ENCODE data around the gene FGF22.

Gene FGF22

GRCh38 chr19:645912-646778, 6.5 kb downstream of the FGF22 start:
- H3K27ac ChIP-seq (ENCODE audit: low read length) = no peak overlapping the region
- H3K27me3 ChIP-seq (ENCODE audit: control insufficient read depth in 1 of 2, insufficient read depth in 2 of 2, low read length in 2 of 2) = no peaks in the 10 kb centered on the region
- H3K9me3 ChIP-seq (ENCODE audit: control insufficient read depth in 2 of 2, low read length in 2 of 2) = no peaks in the 10 kb centered on the region
- H3K4me3 ChIP-seq (ENCODE audit: low read length in 2 of 2) = no peak overlapping the region
- no peak overlapping the region for H3K9ac ChIP-seq (ENCODE audit: low read length in 2 of 2)
- H3K4me1 ChIP-seq (ENCODE audit: control insufficient read depth, insufficient read depth, low read length) = no peaks in the 10 kb centered on the region
- peaks cover 0 to 11% of the 10 kb centered on the region in 2 donors for H3K36me3 ChIP-seq (ENCODE audit: control insufficient read depth in 2 of 2, insufficient read depth in 2 of 2, low read length in 2 of 2)

DNA sequence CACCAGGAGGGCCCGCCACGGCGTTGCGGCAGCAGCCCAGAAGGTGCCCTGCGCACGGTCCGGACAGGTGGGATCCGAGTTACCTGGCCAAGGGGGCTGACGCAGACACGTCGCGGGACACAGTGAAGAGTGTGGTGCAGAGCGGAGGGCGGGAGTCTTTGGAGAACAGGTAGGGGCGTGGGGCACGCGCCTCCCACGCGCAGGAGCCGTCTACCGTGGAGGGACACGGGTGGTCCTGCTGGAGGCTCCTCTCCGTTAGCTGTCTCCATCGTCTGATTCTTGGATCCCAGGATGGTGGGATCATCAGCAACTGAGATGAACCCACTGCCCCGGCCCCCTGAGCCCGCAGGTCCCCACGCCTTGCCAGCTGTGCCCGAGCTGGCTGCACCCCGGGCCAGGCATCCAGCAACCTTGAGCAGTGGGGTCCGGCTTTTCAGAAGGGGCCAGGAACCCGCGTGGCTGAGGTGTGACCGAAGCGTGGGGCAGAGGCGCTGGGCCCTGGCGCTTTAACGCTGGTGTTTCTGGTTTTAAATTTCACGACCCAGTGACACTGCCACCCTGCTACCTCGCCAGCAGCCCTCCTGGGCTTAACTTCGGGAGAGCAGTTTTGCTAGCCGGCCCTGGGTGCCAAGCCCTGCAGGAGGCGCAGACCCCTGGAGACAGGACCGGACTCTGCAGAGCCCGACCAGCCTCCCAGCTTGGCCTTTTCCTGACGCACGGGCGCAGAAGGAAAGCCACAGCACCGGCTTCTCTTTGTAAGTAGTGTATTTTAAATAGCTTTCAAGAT, 7.3 kb downstream of the FGF22 start:
- Histone ChIP-seq H3K4me1 (ENCODE audit: control insufficient read depth, insufficient read depth, low read length) (no peaks in the 10 kb centered on the region), H3K27ac (ENCODE audit: low read length) (no peak overlapping the region), H3K9me3 (ENCODE audit: control insufficient read depth in 2 of 2, low read length in 2 of 2) (no peaks in the 10 kb centered on the region), H3K36me3 (ENCODE audit: control insufficient read depth in 2 of 2, insufficient read depth in 2 of 2, low read length in 2 of 2) (peaks cover 0 to 19% of the 10 kb centered on the region in 2 donors), H3K9ac (ENCODE audit: low read length in 2 of 2) (no peak overlapping the region), H3K4me3 (ENCODE audit: low read length in 2 of 2) (no peak overlapping the region), H3K27me3 (ENCODE audit: control insufficient read depth in 1 of 2, insufficient read depth in 2 of 2, low read length in 2 of 2) (no peaks in the 10 kb centered on the region)

- H3K27ac ChIP-seq (ENCODE audit: low read length) = no peak overlapping the region
- no peaks in the 10 kb centered on the region for H3K27me3 ChIP-seq (ENCODE audit: control insufficient read depth in 1 of 2, insufficient read depth in 2 of 2, low read length in 2 of 2)
- no peaks in the 10 kb centered on the region for H3K9me3 ChIP-seq (ENCODE audit: control insufficient read depth in 2 of 2, low read length in 2 of 2)
- no peak overlapping the region for H3K9ac ChIP-seq (ENCODE audit: low read length in 2 of 2)
- no peak overlapping the region for H3K4me3 ChIP-seq (ENCODE audit: low read length in 2 of 2)
- no peaks in the 10 kb centered on the region for H3K4me1 ChIP-seq (ENCODE audit: control insufficient read depth, insufficient read depth, low read length)
- peaks cover 0 to 21% of the 10 kb centered on the region in 2 donors for H3K36me3 ChIP-seq (ENCODE audit: control insufficient read depth in 2 of 2, insufficient read depth in 2 of 2, low read length in 2 of 2)
These were observed 8.0 kb downstream of the FGF22 start for GRCh38 chr19:647566-648284.

DNA sequence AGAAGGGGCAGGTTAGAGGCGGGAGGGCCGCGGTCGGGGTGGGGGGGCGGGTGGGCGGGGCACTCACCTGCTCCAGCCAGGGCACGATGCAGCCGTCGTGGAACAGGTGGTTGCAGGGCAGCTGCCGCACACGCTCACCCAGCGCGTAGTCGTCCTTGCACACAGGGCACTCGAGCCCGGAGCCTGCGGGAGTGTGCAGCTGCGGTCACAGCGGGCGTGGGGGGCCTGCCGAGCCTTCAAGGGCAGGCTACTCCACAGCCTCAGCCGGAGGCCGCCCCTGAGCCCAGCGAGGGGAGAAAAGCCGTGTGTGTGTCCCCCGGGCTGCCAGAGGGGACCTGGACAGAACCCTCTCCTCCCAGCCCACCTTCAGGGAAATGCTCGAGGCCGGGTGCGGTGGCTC, 8.6 kb downstream of the FGF22 start:
- Histone ChIP-seq H3K4me1 (ENCODE audit: control insufficient read depth, insufficient read depth, low read length) (no peaks in the 10 kb centered on the region), H3K9ac (ENCODE audit: low read length in 2 of 2) (no peak overlapping the region), H3K4me3 (ENCODE audit: low read length in 2 of 2) (no peak overlapping the region), H3K9me3 (ENCODE audit: control insufficient read depth in 2 of 2, low read length in 2 of 2) (no peaks in the 10 kb centered on the region), H3K27ac (ENCODE audit: low read length) (no peak overlapping the region), H3K36me3 (ENCODE audit: control insufficient read depth in 2 of 2, insufficient read depth in 2 of 2, low read length in 2 of 2) (peaks cover 4 to 24% of the 10 kb centered on the region in 2 donors), H3K27me3 (ENCODE audit: control insufficient read depth in 1 of 2, insufficient read depth in 2 of 2, low read length in 2 of 2) (no peaks in the 10 kb centered on the region)

DNA sequence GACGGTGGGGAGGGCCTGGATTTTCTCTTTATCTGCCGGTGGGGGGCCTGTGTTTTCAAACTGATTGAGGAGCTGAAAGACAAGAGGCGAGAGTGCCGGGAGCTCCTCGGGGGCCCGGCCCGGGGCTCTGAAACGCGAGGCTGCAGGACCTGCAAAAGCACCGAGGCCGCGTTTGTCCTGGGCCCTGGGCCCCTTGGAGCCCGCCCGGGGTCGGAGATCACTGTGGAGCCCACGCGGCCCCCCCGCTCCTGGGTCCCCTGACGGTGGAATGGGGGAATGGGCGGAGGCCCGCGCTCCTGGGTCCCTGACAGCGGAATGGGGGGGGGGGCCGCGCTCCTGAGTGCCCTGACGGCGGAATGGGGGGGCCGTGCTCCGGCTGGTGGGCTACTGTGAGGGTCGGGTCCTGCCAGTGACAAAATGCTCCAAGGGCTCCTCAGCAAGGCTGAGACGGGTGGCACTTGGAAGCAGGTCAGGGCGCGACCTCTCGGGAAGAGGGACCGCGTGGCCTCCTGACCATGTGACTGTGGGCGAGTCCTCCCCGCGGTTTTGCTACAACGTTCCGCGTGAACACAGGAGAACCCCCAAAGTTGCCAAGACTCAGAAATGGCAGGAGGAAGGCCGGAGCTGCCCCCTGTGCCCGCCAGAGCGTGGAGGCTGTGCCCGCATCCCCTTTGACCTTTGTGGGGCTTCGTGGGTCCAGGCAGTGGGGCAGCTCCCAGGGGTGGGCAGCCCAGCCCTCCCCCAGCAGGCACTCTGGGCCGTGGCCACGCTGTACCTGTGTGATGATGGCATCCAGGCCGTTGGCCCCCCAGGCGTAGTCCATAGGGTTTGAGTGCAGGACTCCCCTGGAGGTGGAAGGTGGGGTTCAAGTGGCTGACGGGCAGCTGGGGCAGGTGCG, 9.5 kb downstream of the FGF22 start:
- Histone ChIP-seq H3K36me3 (ENCODE audit: control insufficient read depth in 2 of 2, insufficient read depth in 2 of 2, low read length in 2 of 2) (peaks cover 5 to 28% of the 10 kb centered on the region in 2 donors), H3K4me3 (ENCODE audit: low read length in 2 of 2) (no peak overlapping the region), H3K9ac (ENCODE audit: low read length in 2 of 2) (no peak overlapping the region), H3K27ac (ENCODE audit: low read length) (no peak overlapping the region), H3K27me3 (ENCODE audit: control insufficient read depth in 1 of 2, insufficient read depth in 2 of 2, low read length in 2 of 2) (no peaks in the 10 kb centered on the region), H3K9me3 (ENCODE audit: control insufficient read depth in 2 of 2, low read length in 2 of 2) (no peaks in the 10 kb centered on the region), H3K4me1 (ENCODE audit: control insufficient read depth, insufficient read depth, low read length) (no peaks in the 10 kb centered on the region)

DNA sequence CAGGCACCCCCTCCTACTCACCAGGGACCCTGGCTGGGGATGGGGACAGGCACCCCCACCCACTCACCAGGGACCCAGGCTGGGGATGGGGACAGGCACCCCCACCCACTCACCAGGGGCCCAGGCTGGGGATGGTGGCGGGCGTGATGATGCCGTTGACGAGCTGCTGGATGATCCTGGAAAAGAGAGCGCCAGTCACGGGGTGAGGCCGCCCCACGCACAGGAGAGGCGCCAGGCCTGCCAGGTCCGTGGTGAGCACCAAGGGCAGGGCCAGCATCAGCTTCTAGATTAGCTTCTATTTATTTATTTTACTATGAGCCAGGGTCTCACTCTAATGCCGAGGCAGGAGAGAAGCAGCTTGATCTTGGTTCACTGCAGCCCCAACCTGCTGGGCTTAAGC, 10.4 kb downstream of the FGF22 start:
- no peak overlapping the region for H3K9ac ChIP-seq (ENCODE audit: low read length in 2 of 2)

DNA sequence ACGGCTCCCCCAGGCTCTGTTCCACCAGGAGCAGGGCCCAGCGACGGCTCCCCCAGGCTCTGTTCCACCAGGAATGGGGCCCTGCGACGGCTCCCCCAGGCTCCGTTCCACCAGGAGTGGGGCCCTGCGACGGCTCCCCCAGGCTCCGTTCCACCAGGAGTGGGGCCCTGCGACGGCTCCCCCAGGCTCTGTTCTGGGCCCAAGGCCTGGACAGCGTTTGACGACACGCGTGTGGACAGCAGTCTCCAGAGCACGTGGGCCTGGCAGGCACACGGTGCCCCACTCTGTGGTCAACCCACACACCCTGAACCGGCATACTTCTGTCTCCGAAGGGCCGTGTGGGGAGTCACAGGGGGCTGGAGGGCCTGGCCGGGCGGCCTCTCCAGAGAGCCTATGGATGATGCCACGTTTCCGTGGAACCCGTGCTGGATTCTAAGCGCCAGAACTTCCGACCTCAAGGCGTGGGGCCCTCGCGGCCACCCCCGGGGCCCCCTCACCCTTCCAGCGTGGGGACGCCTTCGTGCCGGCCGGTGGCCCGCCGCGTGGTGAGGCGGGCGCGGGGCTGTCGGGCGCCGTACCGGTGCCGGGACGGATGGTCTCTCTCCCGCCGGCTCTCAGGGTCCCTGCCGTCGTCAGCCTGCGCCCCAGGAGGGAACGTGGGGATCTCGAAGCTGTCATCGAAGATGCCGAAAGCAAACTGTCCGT, 11.6 kb downstream of the FGF22 start:
- Histone ChIP-seq H3K9ac (ENCODE audit: low read length in 2 of 2) (no peak overlapping the region), H3K4me3 (ENCODE audit: low read length in 2 of 2) (no peak overlapping the region), H3K27ac (ENCODE audit: low read length) (no peak overlapping the region), H3K9me3 (ENCODE audit: control insufficient read depth in 2 of 2, low read length in 2 of 2) (no peaks in the 10 kb centered on the region), H3K36me3 (ENCODE audit: control insufficient read depth in 2 of 2, insufficient read depth in 2 of 2, low read length in 2 of 2) (peaks cover 5 to 28% of the 10 kb centered on the region in 2 donors), H3K4me1 (ENCODE audit: control insufficient read depth, insufficient read depth, low read length) (no peaks in the 10 kb centered on the region), H3K27me3 (ENCODE audit: control insufficient read depth in 1 of 2, insufficient read depth in 2 of 2, low read length in 2 of 2) (no peaks in the 10 kb centered on the region)

More for the DNA sequence above, 10.4 kb downstream of the FGF22 start:
- Histone ChIP-seq H3K27me3 (ENCODE audit: control insufficient read depth in 1 of 2, insufficient read depth in 2 of 2, low read length in 2 of 2) (no peaks in the 10 kb centered on the region), H3K4me1 (ENCODE audit: control insufficient read depth, insufficient read depth, low read length) (no peaks in the 10 kb centered on the region), H3K9me3 (ENCODE audit: control insufficient read depth in 2 of 2, low read length in 2 of 2) (no peaks in the 10 kb centered on the region), H3K36me3 (ENCODE audit: control insufficient read depth in 2 of 2, insufficient read depth in 2 of 2, low read length in 2 of 2) (peaks cover 5 to 28% of the 10 kb centered on the region in 2 donors), H3K4me3 (ENCODE audit: low read length in 2 of 2) (no peak overlapping the region), H3K27ac (ENCODE audit: low read length) (no peak overlapping the region)

- H3K4me3 ChIP-seq (ENCODE audit: low read length in 2 of 2) = no peak overlapping the region
- no peaks in the 10 kb centered on the region for H3K27me3 ChIP-seq (ENCODE audit: control insufficient read depth in 1 of 2, insufficient read depth in 2 of 2, low read length in 2 of 2)
- no peak overlapping the region for H3K27ac ChIP-seq (ENCODE audit: low read length)
- H3K9me3 ChIP-seq (ENCODE audit: control insufficient read depth in 2 of 2, low read length in 2 of 2) = no peaks in the 10 kb centered on the region
- peaks cover under 1% of the 10 kb centered on the region for H3K4me1 ChIP-seq (ENCODE audit: control insufficient read depth, insufficient read depth, low read length)
- H3K9ac ChIP-seq (ENCODE audit: low read length in 2 of 2) = no peak overlapping the region
- peaks cover 5 to 26% of the 10 kb centered on the region in 2 donors for H3K36me3 ChIP-seq (ENCODE audit: control insufficient read depth in 2 of 2, insufficient read depth in 2 of 2, low read length in 2 of 2)
These were observed 12.3 kb downstream of the FGF22 start for GRCh38 chr19:651991-652390.

DNA sequence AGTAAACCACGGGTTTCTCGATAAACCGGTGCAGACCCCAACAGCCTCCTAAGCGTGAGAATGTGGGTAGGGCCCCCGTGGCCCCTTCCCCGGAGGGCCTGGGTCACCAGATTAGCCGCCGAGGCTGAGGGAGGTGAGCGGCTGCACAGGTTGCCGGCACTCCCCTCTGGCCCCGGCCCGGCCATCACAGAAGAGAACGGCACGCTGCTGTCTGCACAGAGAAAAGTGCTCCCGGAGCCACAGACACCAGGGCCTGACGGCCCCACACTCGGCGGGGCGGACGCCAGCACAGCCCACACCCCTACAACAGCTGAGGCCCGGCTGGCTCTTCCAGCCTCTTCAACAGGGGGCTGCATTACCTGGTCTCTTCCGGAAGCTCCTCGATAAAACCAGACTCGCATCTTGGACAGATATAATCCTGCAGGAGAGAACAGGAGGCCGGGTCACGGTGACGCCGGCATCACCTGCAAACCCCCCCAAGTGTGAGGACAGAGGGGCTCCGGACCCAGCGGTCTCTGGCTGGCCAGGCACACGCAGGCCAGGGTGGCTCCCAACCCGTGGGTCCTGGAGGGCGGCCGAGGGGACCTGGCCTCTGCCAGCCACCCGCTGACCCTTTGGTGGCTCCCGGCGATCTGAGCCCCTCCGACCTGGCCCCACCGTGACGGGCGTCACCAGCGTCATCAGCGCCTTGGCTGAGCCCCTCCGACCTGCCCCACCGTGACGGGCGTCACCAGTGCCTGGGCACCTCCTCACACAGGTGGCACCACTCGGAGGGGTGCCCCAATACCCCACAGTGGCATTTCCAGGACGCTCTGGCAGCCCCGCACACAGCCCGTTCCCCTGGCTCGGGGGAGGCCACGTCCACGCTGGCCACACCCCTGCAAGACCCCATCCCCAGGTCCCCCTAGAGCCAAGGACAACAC, 13.0 kb downstream of the FGF22 start:
- Histone ChIP-seq H3K27ac (ENCODE audit: low read length) (no peak overlapping the region), H3K36me3 (ENCODE audit: control insufficient read depth in 2 of 2, insufficient read depth in 2 of 2, low read length in 2 of 2) (peaks cover 5 to 26% of the 10 kb centered on the region in 2 donors), H3K9me3 (ENCODE audit: control insufficient read depth in 2 of 2, low read length in 2 of 2) (no peaks in the 10 kb centered on the region), H3K4me3 (ENCODE audit: low read length in 2 of 2) (no peak overlapping the region), H3K27me3 (ENCODE audit: control insufficient read depth in 1 of 2, insufficient read depth in 2 of 2, low read length in 2 of 2) (no peaks in the 10 kb centered on the region), H3K9ac (ENCODE audit: low read length in 2 of 2) (no peak overlapping the region), H3K4me1 (ENCODE audit: control insufficient read depth, insufficient read depth, low read length) (peaks cover 5% of the 10 kb centered on the region)
